HT1080 (cell line): ENCODE data around the gene IL17RE. TPM values are rescaled to one million over a fixed set of nuclear protein-coding genes. Genes with fewer than 3 reads are reported as not detected.

Source experiments
- DNase-seq: peaks from one replicate; pipeline ENCODE4 v3.0.0-alpha.2; 2015; ENCODE audit warnings: low read depth
- small RNA-seq: library from RNA; depleted of rRNA; stranded (forward); fragments of <200 nt; gene quantifications from one replicate; pipeline ENCODE3, GENCODE V24; 2014
- total RNA-seq: library from RNA; depleted of rRNA; stranded (reverse); fragments of >200 nt; shearing (Covaris generic); gene quantifications from 2 replicates; pipeline ENCODE4 v1.2.3, GENCODE V29; 2014; rRNA removed

The IL17RE gene
- total RNA-seq, 1 experiment from 2014 or later, result 0.66 TPM

- no peak for DNase-seq
Measured at GRCh38 chr3:9951598-9951961, 48.9 kb downstream of the IL17RE start.

GRCh38 chr3:9951962-9952805 is 49.5 kb downstream of the IL17RE start, which contains the start of gene PRRT3:
Gene PRRT3, minus strand, starts transcription at chr3:9952408. Its CDS starts 2,293 bp downstream, at chr3:9950115.
- DNase-seq, result no peak

DNA sequence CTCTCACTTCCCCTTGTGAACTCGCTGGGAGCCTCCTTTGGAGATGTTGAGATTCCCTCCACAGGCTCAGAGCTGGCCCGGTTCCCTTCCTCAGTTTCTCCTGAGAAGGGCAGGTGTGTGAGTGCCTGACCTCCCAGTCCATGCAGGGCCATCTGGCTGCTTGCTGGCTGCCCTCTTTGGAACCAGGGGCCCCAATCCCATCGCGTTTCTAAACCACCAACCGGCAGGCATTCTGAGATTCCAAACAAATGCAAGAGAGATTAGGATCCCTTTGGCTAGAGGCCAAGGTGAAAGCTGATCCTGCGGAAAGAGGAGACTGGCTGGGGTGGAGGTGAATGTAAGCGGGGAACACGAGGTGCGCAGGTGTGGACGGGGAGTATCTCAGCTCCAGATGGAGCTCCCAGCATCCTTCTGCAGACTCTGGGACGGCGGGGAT is 52.4 kb downstream of the IL17RE start:
- no peak for DNase-seq

DNA sequence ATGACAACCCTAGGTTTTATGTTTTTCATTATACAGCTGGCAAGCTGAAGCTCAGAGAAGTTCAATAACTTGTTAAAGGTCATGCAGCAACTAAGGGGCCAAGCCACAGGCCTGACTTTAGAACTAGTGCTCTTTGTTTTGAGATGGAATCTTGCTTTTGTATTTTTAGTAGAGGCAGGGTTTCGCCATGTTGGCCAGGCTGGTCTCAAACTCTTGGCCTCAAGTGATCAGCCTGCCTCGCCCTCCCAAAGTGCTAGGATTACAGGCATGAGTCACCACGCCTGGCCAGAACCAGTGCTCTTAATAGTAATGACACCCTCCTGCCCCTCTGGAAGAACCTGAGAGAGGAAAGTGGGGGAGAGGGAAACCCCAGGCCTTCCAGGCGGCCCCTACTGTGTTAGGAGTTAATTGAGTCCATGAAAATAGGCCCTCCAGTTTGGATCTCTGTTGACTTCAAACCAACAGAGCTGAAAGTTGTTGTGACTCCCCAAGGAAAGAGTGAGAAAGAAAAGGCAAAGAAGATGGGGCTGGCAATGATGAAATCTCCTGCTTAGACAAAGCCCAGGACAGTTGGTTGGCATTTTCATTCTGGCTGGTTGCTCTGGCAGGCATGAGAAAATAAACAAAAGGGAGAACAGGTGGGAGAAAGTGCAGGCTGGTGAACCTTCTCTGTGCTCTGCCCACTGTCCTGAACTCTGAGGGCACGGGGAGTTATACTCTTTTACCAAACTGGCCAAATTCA is 53.1 kb downstream of the IL17RE start:
- peak; percentile 26 for DNase-seq

- DNase-seq, result no peak
Measured at GRCh38 chr3:9957214-9957613, 54.6 kb downstream of the IL17RE start.

- no peak for DNase-seq
Measured at GRCh38 chr3:9965200-9965875, 62.7 kb downstream of the IL17RE start.

Small RNAs within 50 kb of the gene (small RNA-seq; reads per million reads assigned to genes)
- gene RNU6-882P, result not detected

Other genes starting within 250 kb of the IL17RE start
- not detected in 2 replicates for gene CPNE9, start 199.0 kb upstream of the IL17RE start, total RNA-seq
- gene BRPF1, start 171.1 kb upstream of the IL17RE start, total RNA-seq, result 19.9 and 22.9 TPM in 2 replicates
- gene OGG1, start 152.9 kb upstream of the IL17RE start, total RNA-seq, result 27.8 and 30.9 TPM in 2 replicates
- 36.9 and 44.1 TPM in 2 replicates for gene CAMK1, start 132.9 kb upstream of the IL17RE start, total RNA-seq
- gene TADA3, start 110.4 kb upstream of the IL17RE start, total RNA-seq, result 91.5 and 104 TPM in 2 replicates
- gene ARPC4, start 109.8 kb upstream of the IL17RE start, total RNA-seq, result 295 and 306 TPM in 2 replicates
- gene TTLL3, start 92.6 kb upstream of the IL17RE start, total RNA-seq, result 1.4 and 2.3 TPM in 2 replicates
- gene RPUSD3, start 58.8 kb upstream of the IL17RE start, total RNA-seq, result 36.5 and 46.0 TPM in 2 replicates
- 0.14 TPM in 1 of 2 replicates, not detected in the other for gene CIDEC, start 22.6 kb upstream of the IL17RE start, total RNA-seq
- gene JAGN1, start 12.2 kb upstream of the IL17RE start, total RNA-seq, result 34.1 and 45.6 TPM in 2 replicates
- gene IL17RC, start 14.2 kb downstream of the IL17RE start, total RNA-seq, result 11.9 and 12.0 TPM in 2 replicates
- gene CRELD1, start 31.0 kb downstream of the IL17RE start, total RNA-seq, result 0.27 and 1.6 TPM in 2 replicates
- gene PRRT3, start 49.6 kb downstream of the IL17RE start, total RNA-seq, result 1.0 and 1.3 TPM in 2 replicates
- gene EMC3, start 84.0 kb downstream of the IL17RE start, total RNA-seq, result 41.2 and 73.5 TPM in 2 replicates
- gene FANCD2, start 123.6 kb downstream of the IL17RE start, total RNA-seq, result 31.1 and 33.2 TPM in 2 replicates
- not detected in 2 replicates for gene FANCD2OS, start 205.4 kb downstream of the IL17RE start, total RNA-seq
- gene BRK1, start 212.8 kb downstream of the IL17RE start, total RNA-seq, result 103 and 112 TPM in 2 replicates
- gene VHL, start 238.9 kb downstream of the IL17RE start, total RNA-seq, result 25.3 and 31.6 TPM in 2 replicates